Measurements from ENCODE around the gene KCNAB2.
A peak's percentile ranks its signal among the peaks of the same experiment; 100 is the strongest.

KCNAB2 gene

DNA sequence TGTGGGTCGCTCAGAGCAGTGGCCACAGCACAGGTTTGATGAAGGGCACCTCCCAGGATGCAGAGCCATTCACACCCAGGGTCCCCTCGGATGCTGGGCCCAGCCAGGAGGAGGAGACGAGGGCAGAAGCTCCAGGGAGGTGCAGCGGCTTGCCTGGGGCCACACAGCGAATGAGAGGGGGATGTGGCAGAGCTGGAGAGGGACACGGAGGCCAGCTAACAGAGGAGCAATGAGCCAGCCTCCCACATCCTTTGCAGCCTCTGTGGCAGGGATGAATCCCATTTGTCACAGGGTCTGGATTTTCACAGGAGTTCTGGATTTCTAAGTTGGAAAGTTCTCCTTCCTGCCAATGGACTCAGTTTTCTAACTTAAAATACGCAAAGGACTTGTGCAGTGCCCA, 98.5 kb downstream of the KCNAB2 start:
- no peak for DNase-seq (ENCODE audit: extremely low read depth in 1 of 2, low read depth in 1 of 2)

DNA sequence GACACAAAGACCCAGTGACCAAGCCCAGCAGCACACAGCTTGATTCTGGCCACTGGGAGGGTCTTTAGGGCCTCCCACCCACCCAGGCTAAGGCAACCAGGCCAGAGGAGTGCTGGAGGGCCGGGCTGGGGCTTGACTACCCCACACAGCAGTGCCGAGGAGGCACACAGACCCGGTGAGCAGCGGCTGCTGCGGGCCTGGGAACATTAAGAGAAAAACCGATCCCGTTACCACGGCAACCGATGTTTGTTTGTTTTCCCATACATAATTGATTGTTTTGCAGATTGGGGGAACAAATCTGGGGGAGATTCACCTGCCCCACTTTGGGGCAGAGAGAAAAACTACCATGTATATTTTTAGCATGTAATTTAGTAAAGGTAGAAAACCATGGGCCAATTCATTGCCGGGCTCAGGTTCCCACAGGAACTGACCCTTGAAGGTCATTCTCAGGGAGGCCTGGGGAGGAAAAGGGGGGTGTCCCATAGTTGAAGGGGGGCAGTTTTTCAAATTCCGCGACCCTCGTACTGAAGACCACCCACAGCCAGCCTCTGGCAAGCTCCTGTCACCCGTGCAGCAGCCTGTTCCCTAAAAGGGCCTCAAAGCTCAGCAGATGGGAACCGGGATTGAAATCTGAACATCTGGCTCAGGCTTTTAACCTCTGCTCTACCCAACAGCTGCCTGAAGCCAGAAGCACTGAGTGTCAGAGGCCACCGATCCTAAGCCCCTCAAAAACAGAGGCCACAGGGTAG, 99.1 kb downstream of the KCNAB2 start:
- DNase-seq (ENCODE audit: extremely low read depth in 1 of 2, low read depth in 1 of 2) = no peak

GRCh38 chr1:6145396-6145750, 99.7 kb downstream of the KCNAB2 start:
- DNase-seq (ENCODE audit: extremely low read depth in 1 of 2, low read depth in 1 of 2) = no peak

DNA sequence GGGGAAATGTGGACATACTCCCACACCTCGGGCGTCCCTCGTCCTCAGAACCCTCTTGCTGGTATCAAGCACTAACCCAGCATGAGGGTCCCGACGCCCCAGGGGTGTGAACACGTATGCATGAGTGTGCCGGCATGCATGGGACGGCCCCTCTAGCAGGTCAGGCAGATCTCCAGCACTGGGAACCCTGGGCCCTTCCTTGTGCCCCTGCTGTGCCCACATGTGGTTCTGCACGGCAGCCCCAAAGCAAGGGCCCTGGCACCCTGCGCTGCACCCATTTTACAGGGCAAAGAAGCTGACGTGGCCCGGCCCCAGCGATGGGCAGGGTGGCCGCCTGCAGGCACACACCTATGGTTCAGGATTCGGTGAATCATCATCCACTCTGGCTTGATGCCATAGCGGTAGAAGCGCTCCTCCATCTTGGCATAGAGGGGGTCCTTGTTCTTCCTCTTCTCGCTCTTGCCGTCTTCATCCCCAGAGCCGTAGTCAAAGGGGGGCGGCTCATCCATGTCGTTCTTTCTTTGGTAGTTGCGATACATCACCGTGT, 100.2 kb downstream of the KCNAB2 start:
- DNase-seq (ENCODE audit: extremely low read depth in 1 of 2, low read depth in 1 of 2) = no peak

- peak; percentile 14 to 49 for DNase-seq (ENCODE audit: extremely low read depth in 1 of 2, low read depth in 1 of 2)
Observed at GRCh38 chr1:6148497-6149241, 103.0 kb downstream of the KCNAB2 start.

- no peak for DNase-seq (ENCODE audit: extremely low read depth in 1 of 2, low read depth in 1 of 2)
Observed at GRCh38 chr1:6149597-6149996, 103.9 kb downstream of the KCNAB2 start.

DNA sequence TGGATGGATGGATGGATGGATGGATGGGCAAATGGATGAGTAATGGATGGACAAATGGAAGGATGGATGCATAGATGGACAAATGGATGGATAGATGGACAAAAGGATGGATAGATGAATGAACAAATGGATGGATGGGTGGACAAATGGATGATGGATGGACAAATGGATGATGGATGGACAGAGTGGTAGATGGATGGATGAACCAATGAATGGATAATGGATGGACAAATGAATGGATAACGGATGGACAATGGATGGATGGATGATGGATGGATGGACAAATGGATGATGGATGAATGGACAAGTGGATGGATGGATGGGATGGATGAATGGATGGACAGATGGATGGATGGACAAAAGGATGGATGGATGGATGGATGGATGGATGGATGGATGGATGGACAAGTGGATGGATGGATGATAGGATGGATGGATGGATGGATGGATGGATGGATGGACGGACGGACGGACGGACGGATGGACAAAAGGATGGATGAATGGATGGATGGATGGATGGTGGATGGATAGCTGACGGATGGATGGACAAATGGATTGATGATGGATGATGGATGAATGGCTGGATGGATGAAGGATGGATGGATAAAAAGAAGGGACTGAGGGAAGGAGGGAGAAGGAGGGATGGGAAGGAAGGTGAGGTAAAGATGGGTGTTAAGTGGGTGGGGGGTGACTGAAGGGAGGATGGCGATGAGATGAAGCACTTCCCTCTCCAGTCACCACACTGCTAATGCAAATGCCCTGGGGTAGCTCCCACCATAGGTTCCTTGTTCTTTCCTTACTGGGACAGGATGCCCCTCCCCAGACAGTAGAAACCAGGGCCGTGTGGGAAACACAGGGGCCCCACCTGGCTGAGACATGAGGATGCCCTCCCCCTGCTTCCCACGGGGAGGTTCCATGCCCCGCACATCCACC, 104.6 kb downstream of the KCNAB2 start:
- DNase-seq (ENCODE audit: extremely low read depth in 1 of 2, low read depth in 1 of 2) = no peak

Data from activated CD8-positive, alpha-beta memory T cell treated with anti-CD3 and anti-CD28 coated beads for 1 hour (primary cell).